ENCODE results near the gene SCLY.

The SCLY gene

DNA sequence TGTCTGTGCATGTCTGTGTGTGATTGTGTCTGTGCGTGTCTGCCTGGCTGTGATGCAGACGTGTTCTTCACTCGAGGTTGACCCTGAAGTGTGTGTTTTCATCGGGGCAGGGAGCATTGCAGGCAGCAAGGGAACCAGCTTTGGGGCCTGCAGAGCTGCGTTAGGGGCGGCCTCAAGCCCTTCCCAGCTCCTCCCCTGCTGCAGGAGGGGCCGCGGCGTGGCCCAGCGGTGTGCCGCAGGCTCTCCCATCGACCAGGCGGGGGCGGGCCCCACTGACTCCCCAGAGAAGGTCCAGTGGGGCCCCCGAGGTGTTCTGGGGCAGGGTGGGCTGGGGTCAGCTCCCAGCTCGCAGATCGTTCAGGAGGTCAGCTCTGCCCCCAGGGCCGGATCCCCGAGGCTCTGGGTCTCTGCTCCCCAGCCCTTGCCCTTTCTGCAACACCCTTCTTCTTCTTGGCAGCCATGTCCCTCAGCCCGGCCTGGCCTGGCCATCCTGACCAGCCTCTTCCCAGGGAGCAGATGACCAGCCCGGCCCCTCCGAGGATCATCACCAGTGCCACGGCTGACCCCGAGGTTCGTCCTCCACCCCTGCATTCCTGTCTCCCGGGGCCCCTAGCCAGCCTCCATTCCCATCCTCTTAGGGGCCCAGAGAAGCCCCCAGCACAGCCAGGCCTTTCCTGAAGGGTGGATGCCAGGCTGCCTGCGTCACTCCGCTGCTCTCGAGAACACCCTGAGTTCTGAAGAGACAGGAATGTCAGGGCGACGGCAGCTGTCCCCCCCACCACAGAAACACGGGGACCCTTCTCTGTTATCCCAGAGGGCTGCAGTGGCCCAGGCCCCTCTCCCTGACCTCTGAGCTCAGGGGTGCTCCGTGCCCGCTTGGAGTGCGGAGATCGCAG lies 66.6 kb downstream of the SCLY start:
- DNase-seq (ENCODE audit: low spot score) = peak; percentile 72

DNA sequence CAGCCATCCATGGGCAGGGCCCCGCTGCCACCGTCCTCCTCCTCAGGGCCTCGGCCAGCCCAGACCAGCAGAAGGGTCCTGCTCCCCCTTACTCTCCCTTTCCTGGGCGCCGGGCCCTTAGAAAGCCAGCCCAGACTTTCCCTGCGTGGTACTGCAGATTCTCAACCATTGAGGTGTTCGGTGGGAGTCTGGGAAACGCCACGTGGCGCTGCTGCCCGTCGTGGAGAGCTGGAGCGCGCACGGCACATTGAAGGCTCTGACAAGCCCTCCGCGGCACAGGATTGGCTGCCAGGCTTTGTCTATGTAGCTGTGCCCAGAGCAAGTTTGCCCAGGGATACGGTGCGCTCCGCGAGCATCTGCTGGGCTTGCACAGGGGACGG lies 67.2 kb downstream of the SCLY start:
- DNase-seq (ENCODE audit: low spot score) = no peak

DNA sequence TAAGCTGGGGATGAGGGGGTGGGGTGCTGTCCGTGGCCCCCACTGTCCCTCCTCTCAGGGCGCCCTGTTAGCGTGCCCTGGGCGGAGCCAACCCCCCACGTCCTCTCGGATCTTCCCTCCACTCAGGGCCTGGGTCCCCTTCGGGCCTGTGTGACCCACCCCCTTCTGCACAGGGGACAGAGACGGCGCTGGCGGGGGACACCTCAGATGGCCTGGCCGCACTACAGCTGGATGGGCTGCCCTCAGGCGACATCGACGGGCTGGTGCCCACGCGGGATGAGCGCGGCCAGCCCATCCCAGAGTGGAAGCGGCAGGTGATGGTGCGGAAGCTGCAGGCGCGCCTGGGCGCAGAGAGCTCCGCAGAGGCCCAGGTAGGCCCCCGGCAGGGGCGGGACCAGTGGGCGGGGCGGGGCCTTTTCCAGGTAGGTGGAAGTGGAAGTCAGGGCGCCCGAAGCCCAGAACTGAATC lies 67.8 kb downstream of the SCLY start:
- peak; percentile 69 for DNase-seq (ENCODE audit: low spot score)

DNA sequence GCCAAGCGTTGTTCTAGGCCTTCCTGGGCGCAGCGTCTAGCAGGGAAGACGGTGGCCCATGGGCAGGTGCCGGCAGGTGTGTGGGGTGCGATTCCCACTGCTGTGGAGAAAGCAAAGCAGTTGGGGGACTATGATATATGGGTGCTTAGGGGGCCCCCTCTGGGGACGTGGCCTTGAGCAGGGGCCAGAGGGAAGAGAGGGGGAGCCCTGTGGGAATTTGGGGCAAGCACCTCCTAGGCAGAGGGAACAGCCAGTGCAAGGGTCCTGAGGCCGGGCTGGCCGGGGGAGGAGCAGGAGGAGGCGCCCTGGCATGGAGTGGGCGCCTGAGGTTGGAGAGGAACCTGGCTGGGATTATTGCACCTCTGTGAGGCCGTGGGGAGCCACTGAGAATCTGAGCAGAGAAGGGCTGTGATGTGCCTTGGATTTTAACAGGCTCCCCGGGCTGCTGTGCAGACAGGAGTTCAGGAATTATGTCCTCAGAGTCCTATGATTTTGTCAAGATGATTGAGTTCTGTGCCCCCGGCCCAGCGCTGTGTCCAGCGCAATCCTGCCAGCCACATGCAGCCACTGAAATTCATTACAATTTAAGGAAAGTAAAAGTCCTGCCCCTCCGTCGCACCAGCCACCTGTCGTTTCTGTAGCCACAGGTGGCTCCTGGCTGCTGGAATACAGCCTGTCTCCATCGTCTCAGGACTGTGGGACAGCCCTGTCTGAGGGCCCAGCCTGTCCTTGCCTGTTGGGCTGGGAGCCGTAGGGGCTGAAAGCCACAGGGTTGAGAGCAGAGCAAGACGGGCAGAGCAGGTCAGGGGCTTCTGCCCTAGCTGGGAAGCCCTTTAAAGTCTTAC lies 68.6 kb downstream of the SCLY start:
- DNase-seq (ENCODE audit: low spot score) = no peak

- no peak for DNase-seq (ENCODE audit: low spot score)
Measured at GRCh38 chr2:238130111-238130695, 69.4 kb downstream of the SCLY start.

GRCh38 chr2:238130696-238131628 lies 70.2 kb downstream of the SCLY start:
- DNase-seq (ENCODE audit: low spot score) = no peak

GRCh38 chr2:238131761-238132462 lies 71.1 kb downstream of the SCLY start:
- DNase-seq (ENCODE audit: low spot score) = no peak

GRCh38 chr2:238132463-238133450 lies 72.0 kb downstream of the SCLY start:
- no peak for DNase-seq (ENCODE audit: low spot score)

- DNase-seq (ENCODE audit: low spot score) = no peak
Measured at GRCh38 chr2:238133499-238134392, 72.9 kb downstream of the SCLY start.

DNA sequence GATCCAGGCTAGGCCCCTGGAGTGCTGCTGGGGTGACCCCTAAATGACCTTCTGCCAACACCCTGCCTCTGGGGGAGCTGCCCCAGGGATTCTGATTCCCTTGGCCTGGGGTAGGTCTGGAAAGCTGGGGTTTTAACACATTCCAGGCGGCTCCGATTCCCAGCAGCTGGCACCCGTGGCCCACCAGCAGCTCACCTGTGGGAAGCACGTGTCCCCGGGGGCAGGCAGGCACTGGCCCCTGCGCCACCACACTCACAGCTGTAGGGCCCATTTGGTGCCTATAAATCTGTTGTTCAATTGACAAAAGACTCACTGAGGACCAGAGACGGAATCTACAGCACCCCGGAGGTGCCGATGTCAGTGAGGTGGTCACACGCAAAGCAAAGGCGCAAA lies 73.6 kb downstream of the SCLY start:
- no peak for DNase-seq (ENCODE audit: low spot score)

GRCh38 chr2:238135601-238136150 lies 74.9 kb downstream of the SCLY start:
- no peak for DNase-seq (ENCODE audit: low spot score)

- DNase-seq (ENCODE audit: low spot score) = no peak
Measured at GRCh38 chr2:238136820-238137537, 76.2 kb downstream of the SCLY start.

DNA sequence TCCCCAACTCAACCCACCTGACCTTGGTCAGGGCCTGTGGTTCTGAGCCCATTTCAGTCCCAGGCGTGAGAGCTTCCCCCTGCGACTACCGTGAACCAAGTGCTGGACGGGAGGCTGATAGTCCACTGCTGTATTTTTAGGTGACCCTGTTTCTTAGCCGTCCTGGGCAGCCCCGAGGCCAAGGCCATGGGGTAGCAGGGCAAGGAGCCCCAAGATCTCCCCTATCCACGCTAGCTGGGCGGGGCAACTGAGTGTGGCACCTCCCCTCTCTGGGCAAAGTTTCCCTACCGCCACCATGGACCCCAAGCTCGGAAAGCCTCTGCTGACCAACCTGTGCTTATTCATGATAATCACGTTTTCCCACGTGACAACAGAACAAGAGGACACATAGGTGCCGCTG lies 77.1 kb downstream of the SCLY start:
- no peak for DNase-seq (ENCODE audit: low spot score)

DNA sequence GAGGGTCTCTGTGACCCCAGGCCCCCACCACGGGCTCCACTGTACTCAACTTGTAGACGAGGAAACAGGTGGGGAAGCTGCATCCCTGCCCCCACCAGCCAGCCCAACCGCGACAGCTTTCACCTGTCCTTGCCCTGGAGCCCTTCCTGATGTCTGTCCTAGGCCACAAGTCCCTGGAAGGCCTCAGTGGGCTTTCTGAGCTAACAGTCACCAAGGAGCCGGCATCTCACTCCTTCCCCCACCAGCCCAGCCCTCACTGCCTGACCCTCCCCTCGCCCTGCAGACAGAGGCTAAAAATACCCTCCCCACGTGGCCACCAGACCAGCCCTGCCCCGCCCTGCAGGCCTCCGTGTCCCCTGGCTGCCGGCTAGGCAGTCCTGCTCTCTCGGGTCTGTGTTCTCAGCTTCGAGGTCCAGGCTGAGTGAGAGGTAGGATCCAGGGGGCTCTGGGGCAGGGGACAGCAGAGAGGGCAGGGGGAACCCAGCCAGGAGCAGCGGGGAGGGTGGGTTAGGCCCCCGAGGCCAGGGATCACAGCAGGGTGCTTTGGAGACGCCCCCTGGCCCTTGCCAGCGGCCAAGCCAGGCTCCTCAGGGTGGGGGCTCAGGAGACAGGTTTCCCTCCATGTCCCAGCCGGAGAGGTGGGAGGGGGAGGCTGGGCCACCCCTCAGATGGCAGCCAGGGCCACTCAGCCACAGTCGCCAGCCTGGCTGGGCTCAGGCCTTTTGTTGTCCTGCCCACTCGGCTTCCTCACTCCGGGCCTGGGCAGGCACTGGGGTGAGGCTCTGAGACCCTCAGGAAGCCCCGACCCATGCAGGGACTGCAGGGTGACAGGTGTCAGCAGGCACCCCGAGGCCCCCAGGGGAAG lies 77.8 kb downstream of the SCLY start, which contains the start of gene KLHL30:
Gene KLHL30 (plus strand): TSS at position 338 of the 865 bp plus-strand sequence. CDS start 2,087 bp downstream, outside the sequence.
- no peak for DNase-seq (ENCODE audit: low spot score)

DNA sequence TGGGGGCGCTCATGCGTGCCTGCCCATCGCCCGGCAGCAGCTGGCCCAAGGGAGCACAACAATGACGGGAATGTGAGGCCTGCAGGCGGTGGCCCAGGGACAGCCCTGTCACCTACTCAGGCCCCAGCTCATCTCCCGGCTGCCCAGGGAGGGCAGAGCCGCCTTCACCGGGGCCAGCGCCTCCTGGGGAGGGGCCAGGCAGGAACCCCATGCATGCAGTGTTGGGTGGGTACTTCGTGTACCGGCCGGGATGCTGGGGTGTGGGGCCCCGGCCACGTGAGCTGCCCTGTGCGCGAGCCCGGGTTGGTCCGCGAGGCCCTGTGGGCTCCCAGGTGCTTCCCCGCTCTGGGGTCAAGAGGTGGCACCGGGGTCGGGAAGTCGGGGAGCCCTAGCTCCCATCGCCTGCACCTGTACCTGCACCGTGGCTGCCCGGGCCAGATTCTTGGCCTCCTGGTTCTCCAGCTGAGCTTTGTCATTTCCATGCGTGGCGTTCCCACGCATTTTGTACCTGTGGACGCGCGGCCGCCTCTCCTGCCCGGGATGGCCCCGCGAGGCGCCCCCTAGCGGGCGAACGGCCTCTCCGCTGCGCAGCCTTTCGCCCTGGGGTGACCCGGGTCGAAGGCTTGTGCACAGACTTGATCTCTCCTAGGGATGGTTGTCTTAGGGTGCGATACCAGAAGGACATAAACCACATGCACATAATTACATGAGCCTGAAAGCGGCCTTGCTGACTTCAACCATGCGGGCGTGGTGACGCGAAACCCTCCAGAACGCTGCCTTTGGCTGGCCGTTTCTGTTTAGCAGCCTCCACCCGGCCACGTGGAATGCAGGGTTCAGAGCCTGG lies 78.6 kb downstream of the SCLY start:
- DNase-seq (ENCODE audit: low spot score) = peak; percentile 83

Measured in iPS-NIHi11 (cell line).